ENCODE results near the gene ASTN2. TPM values are rescaled to one million over a fixed set of nuclear protein-coding genes. Genes with fewer than 3 reads are reported as not detected.

Gene ASTN2
- total and polyA plus RNA-seq, 2 experiments from 2014 or later = 7.0 to 24.6 TPM

- TF ChIP-seq REST (IDR thresholded peaks at IDR 0.05; ENCODE audit: unreplicated experiment) = no peak
- TF ChIP-seq ZNF114 (CRISPR knock-in tag; IDR thresholded peaks at IDR 0.05) = no peak
- TF ChIP-seq STAT1 (IDR thresholded peaks at IDR 0.05; ENCODE audit: unreplicated experiment) = no peak
- no peak for TF ChIP-seq ETS1 (IDR thresholded peaks at IDR 0.05)
- TF ChIP-seq EZH2 (IDR thresholded peaks at IDR 0.05; ENCODE audit: low read depth, unreplicated experiment) = no peak
- TF ChIP-seq POLR2AphosphoS5 (IDR thresholded peaks at IDR 0.05; ENCODE audit: low read depth) = no peak
- TF ChIP-seq JUNB (IDR thresholded peaks at IDR 0.05; ENCODE audit: unreplicated experiment) = no peak
- no peak for TF ChIP-seq CTCF (conservative IDR thresholded peaks at IDR 0.05; ENCODE audit: low read depth in 2 of 2)
Measured at GRCh38 chr9:116986015-116986414, 428.8 kb downstream of the ASTN2 start (continued).

- H3K4me2 ChIP-seq = no peak overlapping the region
- H3F3A ChIP-seq (replicated peaks; ENCODE audit: low read depth) = no peaks in the 10 kb centered on the region
- Mint-ChIP-seq H3K9me3 (no peaks in the 10 kb centered on the region; the same call in 2 of the 3 replicates), H3K27ac (no peak overlapping the region), H3K4me3 (no peak overlapping the region), H3K36me3 (ENCODE audit: low read depth) (no peaks in the 10 kb centered on the region), H3K4me1 (peaks cover 27% of the 10 kb centered on the region), H3K27me3 (ENCODE audit: insufficient read depth, low read depth, poor library complexity) (peaks cover 3% of the 10 kb centered on the region)
- peaks cover 5% of the 10 kb centered on the region; the same call in 1 of the 2 replicates for H3K9me2 ChIP-seq (ENCODE audit: insufficient read depth)
- H2AFZ ChIP-seq = no peak overlapping the region
- ATAC-seq (peak; percentile 43; the same call in 2 of the 3 replicates), DNase-seq (ENCODE audit: low spot score) (no peak)
- H3K79me2 ChIP-seq (replicated peaks; ENCODE audit: insufficient read depth) = no peaks in the 10 kb centered on the region
- no peaks in the 10 kb centered on the region; the same call in 1 of the 2 replicates for H4K20me1 ChIP-seq (replicated peaks; ENCODE audit: insufficient read depth)
- H3K4me3 ChIP-seq = no peak overlapping the region
- H3K27me3 ChIP-seq (ENCODE audit: insufficient read depth) = no peaks in the 10 kb centered on the region
- no peaks in the 10 kb centered on the region for H3K36me3 ChIP-seq (ENCODE audit: insufficient read depth)
- peaks cover 30% of the 10 kb centered on the region for H3K4me1 ChIP-seq (ENCODE audit: insufficient read depth)
- no peak overlapping the region for H3K27ac ChIP-seq (ENCODE audit: low read depth)
- TF ChIP-seq EZH2phosphoT487 (IDR thresholded peaks at IDR 0.05; ENCODE audit: unreplicated experiment) (no peak), REST (IDR thresholded peaks at IDR 0.05; ENCODE audit: unreplicated experiment) (no peak), ZNF331 (CRISPR knock-in tag; IDR thresholded peaks at IDR 0.05; ENCODE audit: low read depth) (no peak), CREB1 (CRISPR knock-in tag; IDR thresholded peaks at IDR 0.05; ENCODE audit: low read depth) (no peak), STAT1 (IDR thresholded peaks at IDR 0.05; ENCODE audit: unreplicated experiment) (no peak), POLR2AphosphoS5 (IDR thresholded peaks at IDR 0.05; ENCODE audit: low read depth) (no peak), JUNB (IDR thresholded peaks at IDR 0.05; ENCODE audit: unreplicated experiment) (no peak), ZNF114 (CRISPR knock-in tag; IDR thresholded peaks at IDR 0.05) (no peak), CTCF (conservative IDR thresholded peaks at IDR 0.05; ENCODE audit: low read depth in 2 of 2) (no peak), ETS1 (IDR thresholded peaks at IDR 0.05) (no peak), NANOG (IDR thresholded peaks at IDR 0.05; ENCODE audit: borderline replicate concordance) (no peak), EZH2 (IDR thresholded peaks at IDR 0.05; ENCODE audit: low read depth, unreplicated experiment) (no peak)
Measured at GRCh38 chr9:116985596-116985995, 429.3 kb downstream of the ASTN2 start.

Data from GM23338 (cell line).